ENCODE data around the gene AP3D1. TPM values are rescaled to one million over a fixed set of nuclear protein-coding genes. Genes with fewer than 3 reads are reported as not detected.

Gene AP3D1
- total RNA-seq, 2 experiments from 2014 or later, result 80.0 to 99.8 TPM

GRCh38 chr19:2077833-2078619 is 73.3 kb downstream of the AP3D1 start:
- Histone ChIP-seq H3K4me2 (ENCODE audit: low read length) (no peak overlapping the region), H3K27ac (ENCODE audit: low read depth, low read length, poor library complexity, severe bottlenecking) (no peak overlapping the region), H2AFZ (ENCODE audit: low read length) (no peak overlapping the region), H3K9me3 (ENCODE audit: low read length) (no peaks in the 10 kb centered on the region), H3K79me2 (ENCODE audit: insufficient read depth, low read depth, low read length) (peaks cover 69% of the 10 kb centered on the region), H3K9me2 (ENCODE audit: insufficient read depth, low read length) (no peaks in the 10 kb centered on the region), H3K4me1 (ENCODE audit: insufficient read depth, low read length, poor library complexity, severe bottlenecking) (peaks cover 48% of the 10 kb centered on the region), H3K4me3 (ENCODE audit: low read depth, low read length, poor library complexity, severe bottlenecking) (no peak overlapping the region), H4K20me1 (ENCODE audit: insufficient read depth, low read length) (no peaks in the 10 kb centered on the region), H3K36me3 (ENCODE audit: insufficient read depth, low read length) (peaks cover 88% of the 10 kb centered on the region)
- no TSS peak for BruUV-seq (replicated peaks)
- DNase-seq (ENCODE audit: low spot score), result no peak
- intact Hi-C loops (cut with micrococcal nuclease; ENCODE audit: unreplicated experiment), result no loop called here
- TF ChIP-seq, protein P1, sequence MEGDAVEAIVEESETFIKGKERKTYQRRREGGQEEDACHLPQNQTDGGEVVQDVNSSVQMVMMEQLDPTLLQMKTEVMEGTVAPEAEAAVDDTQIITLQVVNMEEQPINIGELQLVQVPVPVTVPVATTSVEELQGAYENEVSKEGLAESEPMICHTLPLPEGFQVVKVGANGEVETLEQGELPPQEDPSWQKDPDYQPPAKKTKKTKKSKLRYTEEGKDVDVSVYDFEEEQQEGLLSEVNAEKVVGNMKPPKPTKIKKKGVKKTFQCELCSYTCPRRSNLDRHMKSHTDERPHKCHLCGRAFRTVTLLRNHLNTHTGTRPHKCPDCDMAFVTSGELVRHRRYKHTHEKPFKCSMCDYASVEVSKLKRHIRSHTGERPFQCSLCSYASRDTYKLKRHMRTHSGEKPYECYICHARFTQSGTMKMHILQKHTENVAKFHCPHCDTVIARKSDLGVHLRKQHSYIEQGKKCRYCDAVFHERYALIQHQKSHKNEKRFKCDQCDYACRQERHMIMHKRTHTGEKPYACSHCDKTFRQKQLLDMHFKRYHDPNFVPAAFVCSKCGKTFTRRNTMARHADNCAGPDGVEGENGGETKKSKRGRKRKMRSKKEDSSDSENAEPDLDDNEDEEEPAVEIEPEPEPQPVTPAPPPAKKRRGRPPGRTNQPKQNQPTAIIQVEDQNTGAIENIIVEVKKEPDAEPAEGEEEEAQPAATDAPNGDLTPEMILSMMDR (conservative IDR thresholded peaks at IDR 0.05; ENCODE audit: low read length), result no peak
- TF ChIP-seq EZH2phosphoT487 (IDR thresholded peaks at IDR 0.05; ENCODE audit: borderline replicate concordance, low read depth, low read length), result no peak
- CTCF ChIA-PET (ENCODE audit: unreplicated experiment), result no interaction called here
- POLR2A ChIA-PET, result no interaction called here

DNA sequence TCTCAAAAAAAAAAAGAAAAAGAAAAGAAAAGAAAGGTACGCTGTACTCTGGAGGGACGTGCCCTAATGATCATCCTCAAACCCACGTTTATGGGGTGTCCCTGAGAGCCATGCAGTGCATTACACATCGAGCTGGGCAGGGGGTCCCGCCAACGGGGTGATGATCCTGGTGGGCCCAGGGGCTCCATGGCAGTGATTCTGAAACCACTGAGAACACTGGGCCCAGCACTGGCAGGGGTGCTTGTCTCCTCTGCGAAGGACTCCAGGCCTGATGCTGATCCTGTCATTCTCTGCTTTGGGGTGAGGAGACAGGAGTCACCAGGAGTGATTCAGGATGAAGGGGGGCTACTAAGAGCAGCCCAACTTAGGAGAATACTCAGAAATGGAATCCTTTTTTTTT is 74.0 kb downstream of the AP3D1 start:
- no peak for DNase-seq (ENCODE audit: low spot score)
- no peaks in the 10 kb centered on the region for H4K20me1 ChIP-seq (ENCODE audit: insufficient read depth, low read length)
- H3K4me3 ChIP-seq (ENCODE audit: low read depth, low read length, poor library complexity, severe bottlenecking), result no peak overlapping the region
- H3K79me2 ChIP-seq (ENCODE audit: insufficient read depth, low read depth, low read length), result peaks cover 63% of the 10 kb centered on the region
- TF ChIP-seq, protein P1 (conservative IDR thresholded peaks at IDR 0.05; ENCODE audit: low read length), result no peak
- TF ChIP-seq EZH2phosphoT487 (IDR thresholded peaks at IDR 0.05; ENCODE audit: borderline replicate concordance, low read depth, low read length), result no peak
- intact Hi-C loops (cut with micrococcal nuclease; ENCODE audit: unreplicated experiment), result no loop called here
- peaks cover 44% of the 10 kb centered on the region for H3K4me1 ChIP-seq (ENCODE audit: insufficient read depth, low read length, poor library complexity, severe bottlenecking)
- no peak overlapping the region for H3K4me2 ChIP-seq (ENCODE audit: low read length)
- BruUV-seq (replicated peaks), result no TSS peak
- no peak overlapping the region for H3K27ac ChIP-seq (ENCODE audit: low read depth, low read length, poor library complexity, severe bottlenecking)
- no peak overlapping the region for H2AFZ ChIP-seq (ENCODE audit: low read length)
- H3K9me2 ChIP-seq (ENCODE audit: insufficient read depth, low read length), result no peaks in the 10 kb centered on the region
- ChIA-PET POLR2A (no interaction called here), CTCF (ENCODE audit: unreplicated experiment) (no interaction called here)
- H3K9me3 ChIP-seq (ENCODE audit: low read length), result no peaks in the 10 kb centered on the region
- H3K36me3 ChIP-seq (ENCODE audit: insufficient read depth, low read length), result peaks cover 89% of the 10 kb centered on the region

GRCh38 chr19:2076526-2076944 is 74.8 kb downstream of the AP3D1 start:
- ChIA-PET POLR2A (interaction anchor here (0.7 kb wide), 1 partner anchor 12 kb away, joined by 4 read pairs; no protein-coding TSS in a partner anchor), CTCF (ENCODE audit: unreplicated experiment) (no interaction called here)
- intact Hi-C loops (cut with micrococcal nuclease; ENCODE audit: unreplicated experiment), result no loop called here
- H3K4me3 ChIP-seq (ENCODE audit: low read depth, low read length, poor library complexity, severe bottlenecking), result no peak overlapping the region
- BruUV-seq (replicated peaks), result no TSS peak
- H3K9me3 ChIP-seq (ENCODE audit: low read length), result no peaks in the 10 kb centered on the region
- no peak overlapping the region for H3K4me2 ChIP-seq (ENCODE audit: low read length)
- DNase-seq (ENCODE audit: low spot score), result no peak
- no peaks in the 10 kb centered on the region for H4K20me1 ChIP-seq (ENCODE audit: insufficient read depth, low read length)
- no peak overlapping the region for H2AFZ ChIP-seq (ENCODE audit: low read length)
- H3K79me2 ChIP-seq (ENCODE audit: insufficient read depth, low read depth, low read length), result peaks cover 54% of the 10 kb centered on the region
- TF ChIP-seq, protein P1 (conservative IDR thresholded peaks at IDR 0.05; ENCODE audit: low read length), result no peak
- TF ChIP-seq EZH2phosphoT487 (IDR thresholded peaks at IDR 0.05; ENCODE audit: borderline replicate concordance, low read depth, low read length), result no peak
- H3K4me1 ChIP-seq (ENCODE audit: insufficient read depth, low read length, poor library complexity, severe bottlenecking), result peaks cover 35% of the 10 kb centered on the region
- peaks cover 94% of the 10 kb centered on the region for H3K36me3 ChIP-seq (ENCODE audit: insufficient read depth, low read length)
- H3K27ac ChIP-seq (ENCODE audit: low read depth, low read length, poor library complexity, severe bottlenecking), result no peak overlapping the region
- no peaks in the 10 kb centered on the region for H3K9me2 ChIP-seq (ENCODE audit: insufficient read depth, low read length)

Measured in OCI-LY7 (cell line).